Measurements from ENCODE around the gene GNAO1.

Gene GNAO1

GRCh38 chr16:56338566-56339318, 147.5 kb downstream of the GNAO1 start:
- no peak for DNase-seq

- no peak for DNase-seq
These were observed 148.3 kb downstream of the GNAO1 start for GRCh38 chr16:56339431-56340195.

- DNase-seq = no peak
These were observed 149.1 kb downstream of the GNAO1 start for GRCh38 chr16:56340416-56340815.

- no peak for DNase-seq
These were observed 149.6 kb downstream of the GNAO1 start for GRCh38 chr16:56340864-56341365.

GRCh38 chr16:56341656-56342399, 150.5 kb downstream of the GNAO1 start:
- no peak for DNase-seq

- DNase-seq = no peak
These were observed 152.6 kb downstream of the GNAO1 start for GRCh38 chr16:56343661-56344517.

- no peak for DNase-seq
These were observed 153.5 kb downstream of the GNAO1 start for GRCh38 chr16:56344518-56345405.

GRCh38 chr16:56345406-56346050, 154.2 kb downstream of the GNAO1 start:
- DNase-seq = no peak

- DNase-seq = no peak
These were observed 155.0 kb downstream of the GNAO1 start for GRCh38 chr16:56346131-56346890.

GRCh38 chr16:56347166-56347565, 155.9 kb downstream of the GNAO1 start:
- no peak for DNase-seq

- DNase-seq = no peak
These were observed 156.4 kb downstream of the GNAO1 start for GRCh38 chr16:56347670-56348069.

GRCh38 chr16:56348168-56349085, 157.1 kb downstream of the GNAO1 start:
- DNase-seq = no peak

GRCh38 chr16:56349086-56349415, 157.8 kb downstream of the GNAO1 start:
- no peak for DNase-seq

GRCh38 chr16:56349711-56350161, 158.4 kb downstream of the GNAO1 start:
- DNase-seq = no peak

- DNase-seq = no peak
These were observed 159.5 kb downstream of the GNAO1 start for GRCh38 chr16:56350491-56351405.

GRCh38 chr16:56351481-56351880, 160.2 kb downstream of the GNAO1 start:
- DNase-seq = no peak

GRCh38 chr16:56352351-56353053, 161.2 kb downstream of the GNAO1 start:
- no peak for DNase-seq
